Activated naive CD8-positive, alpha-beta T cell treated with anti-CD3 and anti-CD28 coated beads for 36 hours (primary cell): ENCODE measurements around the gene FGF12. TPM values are rescaled to one million over a fixed set of nuclear protein-coding genes. Genes with fewer than 3 reads are reported as not detected.
"Not testable (repeated sequence)": the region's sequence is repeated elsewhere in the genome, so short reads cannot be mapped to it uniquely, and the experiment has no call there.

Experiments used
- DNase-seq: peaks from one replicate; pipeline ENCODE4 v3.0.0; 2021
- H3K27ac Mint-ChIP-seq: one replicate; pipeline ENCODE4 v1.8.0; 2022; ENCODE audit warnings: mild to moderate bottlenecking, moderate library complexity, mixed read lengths
- H3K27me3 Mint-ChIP-seq: one replicate; pipeline ENCODE4 v1.8.0; 2022; ENCODE audit warnings: mild to moderate bottlenecking, mixed read lengths
- H3K36me3 Mint-ChIP-seq: one replicate; pipeline ENCODE4 v1.8.0; 2021; ENCODE audit warnings: mild to moderate bottlenecking, mixed read lengths
- H3K4me1 Mint-ChIP-seq: one replicate; pipeline ENCODE4 v1.8.0; 2021; ENCODE audit warnings: mixed read lengths
- H3K4me3 Mint-ChIP-seq: one replicate; pipeline ENCODE4 v1.8.0; 2022; ENCODE audit warnings: mild to moderate bottlenecking, moderate library complexity, mixed read lengths
- H3K9me3 Mint-ChIP-seq: one replicate; pipeline ENCODE4 v1.8.0; 2022; ENCODE audit warnings: mixed read lengths
- total RNA-seq, 2 experiments: library from RNA; stranded (reverse); gene quantifications; one replicate each; pipeline ENCODE4 v1.2.3, GENCODE V29; 2021

FGF12 gene
- total RNA-seq, 2 experiments from 2014 or later = not detected

DNA sequence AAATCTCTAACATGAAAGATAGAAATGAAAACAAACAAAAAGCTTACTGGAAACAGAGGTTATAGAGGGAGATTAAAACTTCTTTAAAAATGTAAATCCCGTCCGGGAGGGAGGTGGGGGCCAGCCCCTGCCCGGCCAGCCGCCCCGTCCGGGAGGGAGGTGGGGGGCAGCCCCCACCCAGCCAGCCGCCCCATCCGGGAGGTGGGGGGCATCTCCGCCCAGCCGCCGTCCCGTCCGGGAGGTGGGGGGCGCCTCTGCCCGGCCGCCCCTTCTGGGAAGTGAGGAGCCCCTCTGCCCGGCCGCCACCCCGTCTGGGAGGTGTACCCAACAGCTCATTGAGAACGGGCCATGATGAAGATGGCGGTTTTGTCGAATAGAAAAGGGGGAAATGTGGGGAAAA lies 16.2 kb downstream of the FGF12 start:
- not testable (repeated sequence) for H3K36me3 Mint-ChIP-seq, H3K27ac Mint-ChIP-seq, DNase-seq, H3K4me1 Mint-ChIP-seq, H3K9me3 Mint-ChIP-seq, H3K27me3 Mint-ChIP-seq, H3K4me3 Mint-ChIP-seq

- Mint-ChIP-seq H3K27me3 (no peaks in the 10 kb centered on the region), H3K36me3 (no peaks in the 10 kb centered on the region), H3K9me3 (peaks cover 4% of the 10 kb centered on the region), H3K4me1 (no peaks in the 10 kb centered on the region), H3K4me3 (no peak overlapping the region), H3K27ac (no peak overlapping the region)
- DNase-seq = no peak
These were observed 17.0 kb downstream of the FGF12 start for GRCh38 chr3:192710366-192710765.

DNA sequence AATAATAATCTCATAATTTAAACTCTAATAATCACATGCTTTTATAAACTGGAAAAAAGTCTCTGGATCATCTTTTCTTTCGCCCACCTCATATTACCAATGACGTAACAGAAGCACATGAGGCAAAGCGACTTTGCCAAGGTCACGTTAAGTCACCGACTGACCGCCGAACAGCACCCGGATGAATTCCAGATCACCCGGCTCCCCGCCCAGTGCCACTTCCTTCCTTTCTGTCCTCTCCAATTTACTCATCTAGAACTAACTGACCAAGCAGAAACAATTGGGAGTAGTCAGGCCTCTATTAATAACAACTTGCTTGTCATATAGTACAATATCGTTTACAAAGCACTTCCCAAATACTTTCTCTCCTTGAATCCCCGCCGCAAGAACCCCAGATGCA lies 21.1 kb downstream of the FGF12 start:
- Mint-ChIP-seq H3K27ac (no peak overlapping the region), H3K27me3 (no peaks in the 10 kb centered on the region), H3K4me1 (no peaks in the 10 kb centered on the region), H3K9me3 (peaks cover 4% of the 10 kb centered on the region), H3K4me3 (no peak overlapping the region), H3K36me3 (no peaks in the 10 kb centered on the region)
- no peak for DNase-seq

- no peak for DNase-seq
- Mint-ChIP-seq H3K4me3 (no peak overlapping the region), H3K36me3 (no peaks in the 10 kb centered on the region), H3K4me1 (no peaks in the 10 kb centered on the region), H3K27ac (no peak overlapping the region), H3K27me3 (no peaks in the 10 kb centered on the region), H3K9me3 (no peaks in the 10 kb centered on the region)
These were observed 26.5 kb downstream of the FGF12 start for GRCh38 chr3:192700885-192701284.

GRCh38 chr3:192696943-192697587 lies 30.3 kb downstream of the FGF12 start:
- no peaks in the 10 kb centered on the region for H3K4me1 Mint-ChIP-seq
- no peak overlapping the region for H3K27ac Mint-ChIP-seq
- H3K27me3 Mint-ChIP-seq = no peaks in the 10 kb centered on the region
- DNase-seq = no peak
- H3K36me3 Mint-ChIP-seq = no peaks in the 10 kb centered on the region
- no peaks in the 10 kb centered on the region for H3K9me3 Mint-ChIP-seq
- H3K4me3 Mint-ChIP-seq = no peak overlapping the region

- H3K27me3 Mint-ChIP-seq = no peaks in the 10 kb centered on the region
- H3K27ac Mint-ChIP-seq = no peak overlapping the region
- peaks cover 10% of the 10 kb centered on the region for H3K9me3 Mint-ChIP-seq
- H3K4me3 Mint-ChIP-seq = no peak overlapping the region
- DNase-seq = no peak
- no peaks in the 10 kb centered on the region for H3K4me1 Mint-ChIP-seq
- H3K36me3 Mint-ChIP-seq = no peaks in the 10 kb centered on the region
These were observed 39.7 kb downstream of the FGF12 start for GRCh38 chr3:192687488-192688152.

- no peak overlapping the region for H3K4me3 Mint-ChIP-seq
- H3K27ac Mint-ChIP-seq = no peak overlapping the region
- H3K36me3 Mint-ChIP-seq = no peaks in the 10 kb centered on the region
- peaks cover 3% of the 10 kb centered on the region for H3K27me3 Mint-ChIP-seq
- DNase-seq = no peak
- no peaks in the 10 kb centered on the region for H3K4me1 Mint-ChIP-seq
- H3K9me3 Mint-ChIP-seq = peaks cover 12% of the 10 kb centered on the region
These were observed 41.5 kb downstream of the FGF12 start for GRCh38 chr3:192685801-192686200.

GRCh38 chr3:192684151-192684550 lies 43.2 kb downstream of the FGF12 start:
- H3K4me1 Mint-ChIP-seq = no peaks in the 10 kb centered on the region
- peaks cover 2% of the 10 kb centered on the region for H3K9me3 Mint-ChIP-seq
- H3K36me3 Mint-ChIP-seq = no peaks in the 10 kb centered on the region
- DNase-seq = no peak
- H3K4me3 Mint-ChIP-seq = no peak overlapping the region
- peaks cover 15% of the 10 kb centered on the region for H3K27me3 Mint-ChIP-seq
- no peak overlapping the region for H3K27ac Mint-ChIP-seq

DNA sequence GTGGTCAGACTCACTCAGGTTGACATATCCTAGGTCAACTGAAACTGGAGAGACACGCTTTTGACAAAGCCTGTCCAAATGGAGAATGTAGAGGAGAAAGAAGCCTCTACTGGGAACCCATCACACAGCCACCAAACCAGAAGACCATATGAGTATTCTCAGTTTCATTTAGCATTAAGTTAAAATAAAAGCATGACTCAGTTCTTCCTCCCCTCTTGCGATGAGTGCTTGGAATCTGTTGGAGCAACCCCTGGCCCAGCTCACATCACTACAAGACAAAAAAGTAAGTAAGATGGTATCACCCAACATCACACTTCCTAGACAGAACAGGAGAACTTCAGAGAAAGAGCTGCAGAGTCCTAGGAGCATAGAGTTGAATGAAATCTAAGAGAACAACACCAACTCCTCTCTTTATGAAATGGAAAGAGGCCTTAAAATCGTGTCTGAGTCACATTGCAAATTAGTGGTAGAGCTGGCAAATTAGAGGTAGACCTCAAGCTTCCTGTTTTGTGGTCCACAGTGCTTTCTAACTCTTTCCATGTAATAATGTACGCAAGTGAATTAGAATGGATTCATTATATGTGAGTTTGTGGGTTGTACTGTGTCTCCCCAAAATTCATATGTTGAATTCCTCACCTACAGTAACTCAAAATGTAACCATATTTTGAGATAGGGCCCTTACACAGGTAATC lies 51.2 kb downstream of the FGF12 start:
- peaks cover 27% of the 10 kb centered on the region for H3K27me3 Mint-ChIP-seq
- H3K4me1 Mint-ChIP-seq = peaks cover 12% of the 10 kb centered on the region
- peaks cover 6% of the 10 kb centered on the region for H3K9me3 Mint-ChIP-seq
- no peak overlapping the region for H3K4me3 Mint-ChIP-seq
- H3K27ac Mint-ChIP-seq = peak overlapping the region; percentile 97
- peaks cover 3% of the 10 kb centered on the region for H3K36me3 Mint-ChIP-seq
- peak; percentile 32 for DNase-seq

DNA sequence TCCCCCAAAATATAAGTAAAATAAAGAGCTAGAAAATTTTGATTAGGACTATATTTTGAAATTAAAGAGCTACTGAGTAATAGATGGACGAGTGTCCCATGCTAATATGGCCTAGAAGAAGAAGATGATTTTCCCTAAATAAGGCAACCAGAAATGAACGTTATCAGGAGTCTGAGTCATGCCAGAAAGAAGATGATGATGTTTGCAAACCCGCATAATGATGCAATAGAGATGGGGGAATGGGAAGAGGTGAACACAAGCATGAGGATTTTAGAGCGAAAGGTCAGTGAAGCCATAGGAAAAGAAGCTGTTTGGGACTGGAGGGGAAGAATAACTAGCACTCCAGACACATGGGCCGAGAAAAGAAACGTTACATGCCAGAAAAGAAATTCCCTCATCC lies 71.7 kb downstream of the FGF12 start:
- H3K4me3 Mint-ChIP-seq = no peak overlapping the region
- no peaks in the 10 kb centered on the region for H3K9me3 Mint-ChIP-seq
- no peaks in the 10 kb centered on the region for H3K4me1 Mint-ChIP-seq
- no peaks in the 10 kb centered on the region for H3K36me3 Mint-ChIP-seq
- no peak for DNase-seq
- peaks cover 13% of the 10 kb centered on the region for H3K27me3 Mint-ChIP-seq
- no peak overlapping the region for H3K27ac Mint-ChIP-seq

DNA sequence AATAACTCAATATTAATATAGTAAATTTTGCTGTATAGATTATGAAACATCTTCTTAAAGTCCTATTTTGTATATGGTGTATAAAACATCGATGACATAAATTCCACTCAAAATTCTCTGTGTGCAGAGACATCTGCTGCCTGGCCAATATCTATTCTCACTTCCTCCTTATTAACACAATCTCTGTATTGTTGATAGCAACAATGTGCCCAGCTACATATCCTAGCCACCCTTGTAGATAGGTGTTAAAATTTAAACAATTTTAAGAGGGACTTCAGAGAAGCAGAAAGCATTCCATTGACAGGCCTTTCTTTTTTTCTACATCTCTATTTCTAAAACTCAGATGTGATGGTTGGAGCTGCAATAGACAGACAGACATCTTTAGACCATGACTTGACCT lies 72.3 kb downstream of the FGF12 start:
- no peak overlapping the region for H3K4me3 Mint-ChIP-seq
- no peaks in the 10 kb centered on the region for H3K9me3 Mint-ChIP-seq
- DNase-seq = no peak
- peaks cover 13% of the 10 kb centered on the region for H3K27me3 Mint-ChIP-seq
- no peaks in the 10 kb centered on the region for H3K4me1 Mint-ChIP-seq
- no peak overlapping the region for H3K27ac Mint-ChIP-seq
- no peaks in the 10 kb centered on the region for H3K36me3 Mint-ChIP-seq

- peaks cover 13% of the 10 kb centered on the region for H3K27me3 Mint-ChIP-seq
- no peak overlapping the region for H3K4me3 Mint-ChIP-seq
- H3K4me1 Mint-ChIP-seq = no peaks in the 10 kb centered on the region
- H3K36me3 Mint-ChIP-seq = no peaks in the 10 kb centered on the region
- H3K27ac Mint-ChIP-seq = no peak overlapping the region
- H3K9me3 Mint-ChIP-seq = no peaks in the 10 kb centered on the region
- no peak for DNase-seq
These were observed 73.5 kb downstream of the FGF12 start for GRCh38 chr3:192653862-192654261.

DNA sequence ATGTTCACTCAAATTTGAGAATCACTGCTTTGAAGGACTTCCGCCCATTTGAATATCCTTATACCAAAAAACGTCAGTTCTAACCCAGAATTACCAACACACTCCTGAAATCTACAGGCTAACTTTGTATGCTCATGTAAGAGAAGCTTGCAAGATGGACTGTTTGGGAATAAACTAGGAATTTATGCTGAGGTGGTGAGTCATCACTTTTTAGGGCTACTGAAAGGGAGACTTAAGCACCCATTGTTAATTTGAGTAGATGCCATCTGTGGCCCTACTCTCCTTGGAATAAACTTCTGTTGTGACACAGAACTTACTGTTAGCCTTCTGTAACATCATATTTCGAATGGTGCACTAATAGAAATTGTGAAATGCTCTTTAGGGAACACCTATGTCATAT lies 74.6 kb downstream of the FGF12 start:
- Mint-ChIP-seq H3K4me1 (no peaks in the 10 kb centered on the region), H3K9me3 (no peaks in the 10 kb centered on the region), H3K27me3 (peaks cover 13% of the 10 kb centered on the region), H3K36me3 (no peaks in the 10 kb centered on the region), H3K4me3 (no peak overlapping the region), H3K27ac (no peak overlapping the region)
- no peak for DNase-seq

DNA sequence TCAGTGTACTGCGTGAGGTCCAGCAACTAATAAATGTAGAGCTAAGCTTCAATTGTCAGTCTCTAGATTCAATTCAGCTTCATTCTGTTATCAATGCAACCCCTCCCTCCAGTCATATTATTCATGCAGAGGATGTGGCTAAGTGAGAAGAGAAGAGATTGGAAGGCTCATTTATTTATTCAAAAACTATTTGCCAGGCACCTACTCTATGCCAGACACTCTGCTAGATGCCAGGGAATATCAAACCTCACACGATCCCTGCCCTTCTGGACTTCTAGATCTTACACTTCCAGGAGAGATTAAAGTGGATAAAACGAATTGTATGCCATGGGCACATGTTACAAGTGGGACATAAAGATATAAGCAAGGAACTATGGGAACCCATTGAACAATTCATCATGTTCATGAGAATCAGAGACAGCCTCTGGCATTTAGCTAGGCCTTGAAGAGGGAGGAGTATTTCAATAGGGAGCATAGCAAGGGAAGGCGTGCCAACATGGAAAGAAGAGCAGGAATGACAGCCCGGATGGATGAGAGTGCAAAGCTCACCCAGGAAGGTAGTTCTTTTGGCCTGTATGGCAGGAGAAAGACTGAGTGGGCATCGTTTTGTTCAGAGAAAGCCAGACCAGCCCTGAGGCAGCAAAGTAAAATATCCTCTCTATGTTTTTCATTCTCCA lies 75.4 kb downstream of the FGF12 start:
- Mint-ChIP-seq H3K4me1 (no peaks in the 10 kb centered on the region), H3K27me3 (peaks cover 10% of the 10 kb centered on the region), H3K4me3 (no peak overlapping the region), H3K9me3 (no peaks in the 10 kb centered on the region), H3K36me3 (no peaks in the 10 kb centered on the region), H3K27ac (no peak overlapping the region)
- DNase-seq = no peak

DNA sequence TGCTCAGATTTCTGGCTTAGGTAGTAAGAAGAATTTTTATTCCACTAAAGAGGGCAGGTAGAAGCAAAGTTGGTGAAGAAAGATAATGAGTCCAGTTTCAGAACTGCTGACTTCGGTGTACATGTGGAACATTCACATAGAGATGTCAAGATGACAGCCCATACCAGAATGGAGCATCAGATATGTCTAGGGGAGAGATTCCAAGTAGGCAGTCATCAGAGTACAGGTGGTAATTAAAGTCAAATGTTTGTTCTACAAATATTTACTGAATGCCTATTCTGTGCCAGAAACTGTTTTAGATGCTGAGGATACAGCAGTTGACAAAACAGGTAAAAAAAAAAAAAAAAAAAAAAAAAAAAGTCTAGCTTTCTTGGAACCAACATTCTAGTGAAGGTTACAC lies 81.9 kb downstream of the FGF12 start:
- no peak overlapping the region for H3K27ac Mint-ChIP-seq
- no peak for DNase-seq
- H3K36me3 Mint-ChIP-seq = no peaks in the 10 kb centered on the region
- no peak overlapping the region for H3K4me3 Mint-ChIP-seq
- H3K27me3 Mint-ChIP-seq = peaks cover 5% of the 10 kb centered on the region
- no peaks in the 10 kb centered on the region for H3K4me1 Mint-ChIP-seq
- no peaks in the 10 kb centered on the region for H3K9me3 Mint-ChIP-seq
